GM23338 (cell line): ENCODE results near the gene SPAG7. TPM values are rescaled to one million over a fixed set of nuclear protein-coding genes. Genes with fewer than 3 reads are reported as not detected.
A peak's percentile ranks its signal among the peaks of the same experiment; 100 is the strongest.

Experiments
- ATAC-seq: fragments of 200-7000 bp; cut with Tn5 transposase; 3 replicates; pipeline ENCODE4 v1.9.1; 2020
- DNase-seq: peaks from one replicate; pipeline ENCODE4 v3.0.0-alpha.2; 2015; ENCODE audit warnings: low spot score
- H2AFZ ChIP-seq: fragments of 200-600 bp; sonication (generic); 2 replicates; pipeline ENCODE4 v1.8.0; 2016; ENCODE audit warnings: antibody characterized with exemption, mild to moderate bottlenecking, moderate library complexity
- H3F3A ChIP-seq: fragments of 200-600 bp; sonication (generic); replicated peaks from 2 replicates; pipeline ENCODE4 v1.8.0; 2017; ENCODE audit warnings: antibody characterized with exemption, mixed run types, low read depth
- H3K27ac ChIP-seq: fragments of 200-600 bp; sonication (generic); 2 replicates; pipeline ENCODE4 v1.6.1; 2016; ENCODE audit warnings: low read depth
- H3K27me3 ChIP-seq: fragments of 200-600 bp; sonication (generic); 2 replicates; pipeline ENCODE4 v1.8.0; 2016; ENCODE audit warnings: mild to moderate bottlenecking, mixed run types, moderate library complexity; ENCODE audit not compliant: insufficient read depth
- H3K36me3 ChIP-seq: fragments of 200-600 bp; sonication (generic); 2 replicates; pipeline ENCODE4 v1.8.0; 2016; ENCODE audit warnings: mild to moderate bottlenecking; ENCODE audit not compliant: insufficient read depth
- H3K4me1 ChIP-seq: fragments of 200-600 bp; sonication (generic); 2 replicates; pipeline ENCODE4 v1.8.0; 2016; ENCODE audit warnings: mild to moderate bottlenecking, moderate library complexity; ENCODE audit not compliant: insufficient read depth
- H3K4me2 ChIP-seq: fragments of 200-600 bp; sonication (generic); 2 replicates; pipeline ENCODE4 v1.7.1; 2017; ENCODE audit warnings: mixed run types
- H3K4me3 ChIP-seq: fragments of 200-600 bp; sonication (generic); 2 replicates; pipeline ENCODE4 v1.6.1; 2016; ENCODE audit warnings: mixed run types
- H3K79me2 ChIP-seq: fragments of 200-600 bp; sonication (generic); replicated peaks from 2 replicates; pipeline ENCODE4 v1.8.0; 2017; ENCODE audit warnings: mild to moderate bottlenecking; ENCODE audit not compliant: insufficient read depth
- H3K9me2 ChIP-seq: fragments of 200-600 bp; sonication (generic); 2 replicates; pipeline ENCODE4 v1.8.0; 2017; ENCODE audit not compliant: insufficient read depth
- H4K20me1 ChIP-seq: fragments of 200-600 bp; sonication (generic); replicated peaks from 2 replicates; pipeline ENCODE4 v1.8.0; 2017; ENCODE audit warnings: mild to moderate bottlenecking; ENCODE audit not compliant: insufficient read depth
- H3K27ac Mint-ChIP-seq: 2 replicates; pipeline ENCODE4 v1.8.0; 2020; ENCODE audit warnings: inconsistent platforms, mild to moderate bottlenecking, moderate library complexity, mixed read lengths
- H3K27me3 Mint-ChIP-seq: 3 replicates; pipeline ENCODE4 v1.8.0; 2022; ENCODE audit warnings: low read depth, mild to moderate bottlenecking, moderate library complexity, mixed read lengths, inconsistent platforms; ENCODE audit not compliant: insufficient read depth, poor library complexity
- H3K36me3 Mint-ChIP-seq: 3 replicates; pipeline ENCODE4 v1.8.0; 2021; ENCODE audit warnings: low read depth, mild to moderate bottlenecking, inconsistent platforms, moderate library complexity, mixed read lengths
- H3K4me1 Mint-ChIP-seq: 3 replicates; pipeline ENCODE4 v1.8.0; 2020; ENCODE audit warnings: mild to moderate bottlenecking, inconsistent platforms, mixed read lengths
- H3K4me3 Mint-ChIP-seq: 3 replicates; pipeline ENCODE4 v1.8.0; 2021; ENCODE audit warnings: moderate library complexity, mild to moderate bottlenecking, inconsistent platforms, mixed read lengths
- H3K9me3 Mint-ChIP-seq: 3 replicates; pipeline ENCODE4 v1.8.0; 2020; ENCODE audit warnings: moderate library complexity, mild to moderate bottlenecking, inconsistent platforms, mixed read lengths
- JUNB ChIP-seq: IDR thresholded peaks from one replicate; pipeline ENCODE4 v1.6.1; 2016; ENCODE audit warnings: antibody characterized with exemption; ENCODE audit not compliant: unreplicated experiment
- POLR2AphosphoS5 ChIP-seq: IDR thresholded peaks from 2 replicates; pipeline ENCODE4 v1.6.1; 2016; ENCODE audit warnings: antibody characterized with exemption, low read depth
- REST ChIP-seq: IDR thresholded peaks from one replicate; pipeline ENCODE4 v1.6.1; 2018; ENCODE audit warnings: antibody characterized with exemption; ENCODE audit not compliant: unreplicated experiment
- ZNF114 ChIP-seq: fragments of 250-450 bp; sonication (Bioruptor Pico); IDR thresholded peaks from 2 replicates; pipeline ENCODE4 v1.5.0; 2020; ENCODE audit warnings: mild to moderate bottlenecking, moderate library complexity
- ZNF331 ChIP-seq: fragments of 250-450 bp; sonication (Bioruptor Pico); IDR thresholded peaks from 2 replicates; pipeline ENCODE4 v1.5.0; 2020; ENCODE audit warnings: low read depth, mild to moderate bottlenecking, moderate library complexity
- polyA plus RNA-seq: library from polyadenylated mRNA; unstranded; fragments of >200 nt; fragmentation: Nextera tagmentation; extraction: Ambion mirVana; gene quantifications from 2 replicates; pipeline ENCODE4 v1.2.1, GENCODE V29; 2016
- total RNA-seq: library from RNA; depleted of rRNA; stranded (reverse); fragments of >200 nt; shearing (Covaris generic); gene quantifications from 2 replicates; pipeline ENCODE4 v1.2.3, GENCODE V29; 2014
- TF ChIP-seq, protein P1 (sequence below): IDR thresholded peaks from 2 replicates; pipeline ENCODE4 v1.6.1; 2016; ENCODE audit warnings: antibody characterized with exemption

SPAG7 gene
- total and polyA plus RNA-seq, 2 experiments from 2014 or later, result 77.9 to 226 TPM

GRCh38 chr17:4937553-4937952 lies 30.1 kb downstream of the SPAG7 start:
- H3K4me1 ChIP-seq, result peaks cover 16% of the 10 kb centered on the region
- Mint-ChIP-seq H3K9me3 (no peaks in the 10 kb centered on the region), H3K4me3 (0 out of 3 replicates have a peak overlapping the region, but pooled peaks have one; percentile 5), H3K4me1 (peaks cover 37% of the 10 kb centered on the region), H3K27me3 (peaks cover 16% of the 10 kb centered on the region), H3K27ac (no peak overlapping the region), H3K36me3 (peaks cover 59% of the 10 kb centered on the region)
- no peaks in the 10 kb centered on the region for H3K9me2 ChIP-seq
- H3K27me3 ChIP-seq, result no peaks in the 10 kb centered on the region
- H2AFZ ChIP-seq, result no peak overlapping the region
- no peaks in the 10 kb centered on the region; the same call in 1 of the 2 replicates for H3K36me3 ChIP-seq
- H3K4me2 ChIP-seq, result no peak overlapping the region
- peaks cover 24% of the 10 kb centered on the region for H3F3A ChIP-seq
- no peak overlapping the region for H3K4me3 ChIP-seq
- H3K27ac ChIP-seq, result no peak overlapping the region
- TF ChIP-seq REST (no peak), POLR2AphosphoS5 (no peak), JUNB (no peak), ZNF114 (CRISPR knock-in tag) (no peak)
- TF ChIP-seq, protein P1, sequence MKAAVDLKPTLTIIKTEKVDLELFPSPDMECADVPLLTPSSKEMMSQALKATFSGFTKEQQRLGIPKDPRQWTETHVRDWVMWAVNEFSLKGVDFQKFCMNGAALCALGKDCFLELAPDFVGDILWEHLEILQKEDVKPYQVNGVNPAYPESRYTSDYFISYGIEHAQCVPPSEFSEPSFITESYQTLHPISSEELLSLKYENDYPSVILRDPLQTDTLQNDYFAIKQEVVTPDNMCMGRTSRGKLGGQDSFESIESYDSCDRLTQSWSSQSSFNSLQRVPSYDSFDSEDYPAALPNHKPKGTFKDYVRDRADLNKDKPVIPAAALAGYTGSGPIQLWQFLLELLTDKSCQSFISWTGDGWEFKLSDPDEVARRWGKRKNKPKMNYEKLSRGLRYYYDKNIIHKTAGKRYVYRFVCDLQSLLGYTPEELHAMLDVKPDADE, result no peak
- DNase-seq (no peak), ATAC-seq (no peak)
- peaks cover 26% of the 10 kb centered on the region for H3K79me2 ChIP-seq
- H4K20me1 ChIP-seq, result peaks cover 12% of the 10 kb centered on the region; the same call in 1 of the 2 replicates

DNA sequence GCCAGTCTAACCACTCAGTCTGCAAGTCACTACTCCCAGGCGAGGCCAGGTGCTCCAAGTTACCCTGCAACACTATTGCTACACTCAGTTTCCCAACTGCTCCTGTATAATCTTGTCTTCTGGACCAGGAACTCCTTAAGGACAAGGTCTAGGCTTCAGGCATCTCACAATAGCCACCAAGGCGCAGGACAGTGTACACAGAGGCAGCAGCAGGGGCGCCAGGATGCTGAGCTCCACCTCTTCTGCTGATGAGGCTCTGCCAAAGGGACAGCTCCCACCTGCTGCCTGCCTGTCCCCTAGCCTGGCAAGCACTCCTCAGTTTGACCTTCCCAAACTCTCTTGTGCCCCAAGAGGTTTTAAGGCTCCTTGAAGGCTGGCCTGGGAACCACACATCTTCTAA lies 31.2 kb downstream of the SPAG7 start:
- H3K4me1 Mint-ChIP-seq, result peaks cover 31% of the 10 kb centered on the region
- H3K27ac Mint-ChIP-seq, result no peak overlapping the region
- Histone ChIP-seq H3K27me3 (no peaks in the 10 kb centered on the region), H3K79me2 (peaks cover 20% of the 10 kb centered on the region), H2AFZ (no peak overlapping the region), H3K4me2 (no peak overlapping the region), H3K36me3 (no peaks in the 10 kb centered on the region; the same call in 1 of the 2 replicates), H3F3A (peaks cover 20% of the 10 kb centered on the region), H3K4me3 (no peak overlapping the region), H3K4me1 (peaks cover 13% of the 10 kb centered on the region), H4K20me1 (peaks cover 6% of the 10 kb centered on the region; the same call in 1 of the 2 replicates), H3K9me2 (no peaks in the 10 kb centered on the region), H3K27ac (no peak overlapping the region)
- H3K27me3 Mint-ChIP-seq, result peaks cover 19% of the 10 kb centered on the region
- no peaks in the 10 kb centered on the region for H3K9me3 Mint-ChIP-seq
- ATAC-seq (no peak), DNase-seq (no peak)
- no peak overlapping the region for H3K4me3 Mint-ChIP-seq
- H3K36me3 Mint-ChIP-seq, result peaks cover 49% of the 10 kb centered on the region
- no peak for TF ChIP-seq POLR2AphosphoS5
- TF ChIP-seq, protein P1, result no peak
- TF ChIP-seq JUNB, result no peak
- no peak for TF ChIP-seq ZNF331 (CRISPR knock-in tag)
